DMS114 treated with DMSO at 0.1 percent for 48 hours (cell line): ENCODE results near the gene HECW1.
"Not testable (repeated sequence)": the region's sequence is repeated elsewhere in the genome, so short reads cannot be mapped to it uniquely, and the experiment has no call there.

Experiments
- DNase-seq: peaks from one replicate; lab custom pipeline; 2025; ENCODE audit not compliant: unreplicated experiment; lab: John Stamatoyannopoulos, UW

The HECW1 gene

GRCh38 chr7:43201912-43202311 lies 89.5 kb downstream of the HECW1 start:
- DNase-seq: no peak

DNA sequence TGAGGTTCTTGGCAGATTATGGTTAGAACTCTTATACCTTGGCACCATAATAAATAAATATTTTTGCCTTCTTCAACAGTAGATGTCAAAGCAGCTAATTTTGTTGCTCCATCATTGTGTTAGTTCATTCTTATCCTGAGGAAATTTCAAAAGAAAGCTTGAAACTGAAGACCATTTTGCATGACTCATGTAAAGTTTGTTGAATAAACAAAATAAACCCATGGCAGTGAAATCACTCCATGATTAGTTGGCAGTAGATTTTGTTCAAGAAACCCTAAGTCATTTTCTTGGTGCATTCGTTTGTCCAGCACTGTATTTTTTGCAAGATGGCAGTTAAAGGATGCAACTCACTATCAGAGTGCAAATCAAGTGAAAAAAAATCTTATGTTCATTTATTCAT lies 91.6 kb downstream of the HECW1 start:
- DNase-seq: no peak

GRCh38 chr7:43205171-43205795 lies 92.8 kb downstream of the HECW1 start:
- DNase-seq: no peak

DNA sequence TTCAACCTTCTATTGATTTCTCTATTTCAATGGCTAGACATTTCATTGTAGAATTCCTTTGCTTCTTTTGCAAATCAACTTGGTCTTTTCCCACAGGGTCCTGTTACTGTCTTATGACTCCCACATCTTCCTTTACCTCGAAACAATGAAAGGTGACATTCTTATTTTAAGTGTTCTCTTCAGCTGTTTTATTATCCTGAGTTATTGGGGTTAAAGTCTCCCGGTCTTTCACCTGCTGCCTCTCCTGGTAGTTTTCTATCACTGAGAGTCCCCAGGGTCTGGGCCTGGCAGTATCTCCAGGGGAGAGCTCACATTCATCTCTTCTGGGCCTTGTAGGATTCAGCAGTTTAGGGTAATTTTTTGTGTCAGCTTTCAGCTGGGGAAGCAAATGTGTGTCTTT lies 95.8 kb downstream of the HECW1 start:
- DNase-seq: no peak

DNA sequence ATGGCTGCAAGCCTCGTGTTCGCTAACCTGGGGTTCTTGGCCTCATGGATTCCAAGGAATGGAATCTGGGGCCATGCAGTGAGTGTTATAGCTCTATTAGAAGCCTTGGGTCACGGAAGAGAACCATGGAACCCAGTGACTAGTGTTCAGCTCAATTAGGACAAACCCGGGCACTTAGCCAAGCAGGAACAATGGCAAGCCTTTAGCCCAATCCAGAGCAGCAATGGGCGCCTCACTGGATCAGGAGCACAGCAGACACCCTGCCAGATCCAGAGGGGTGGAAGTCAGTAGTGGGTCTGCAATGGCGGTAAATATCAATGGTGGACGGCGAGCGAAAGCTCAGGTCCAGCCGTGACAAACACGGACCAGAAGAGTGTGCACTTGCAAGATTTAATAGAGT lies 98.1 kb downstream of the HECW1 start:
- DNase-seq: not testable (repeated sequence)

- no peak for DNase-seq
Observed at GRCh38 chr7:43211286-43211685, 98.8 kb downstream of the HECW1 start.

GRCh38 chr7:43211693-43212092 lies 99.2 kb downstream of the HECW1 start:
- DNase-seq: no peak

GRCh38 chr7:43212921-43213320 lies 100.5 kb downstream of the HECW1 start:
- no peak for DNase-seq

- no peak for DNase-seq
Observed at GRCh38 chr7:43215061-43215460, 102.6 kb downstream of the HECW1 start.

GRCh38 chr7:43217055-43217454 lies 104.6 kb downstream of the HECW1 start:
- no peak for DNase-seq

GRCh38 chr7:43218901-43219300 lies 106.5 kb downstream of the HECW1 start:
- DNase-seq: not testable (repeated sequence)

DNA sequence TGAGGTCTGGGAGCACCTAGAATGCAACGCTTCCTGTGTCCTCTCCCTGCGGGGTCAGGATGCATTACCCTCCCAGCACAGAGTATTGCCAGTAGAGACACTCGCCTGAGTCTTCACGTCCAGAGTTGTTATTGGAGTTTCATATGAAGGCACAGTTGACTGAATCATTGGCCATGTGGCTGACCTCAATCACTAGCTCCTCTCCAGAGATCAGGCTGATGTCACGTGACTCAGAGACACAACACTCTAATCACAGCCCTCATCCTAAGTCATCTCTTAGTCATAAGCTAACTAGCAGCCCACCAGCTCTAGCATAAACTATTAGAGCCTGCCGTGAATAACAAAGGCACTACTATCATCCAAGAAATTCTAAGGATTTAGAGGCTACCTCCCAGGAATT lies 107.8 kb downstream of the HECW1 start:
- no peak for DNase-seq

GRCh38 chr7:43220742-43221141 lies 108.3 kb downstream of the HECW1 start:
- no peak for DNase-seq

- no peak for DNase-seq
Observed at GRCh38 chr7:43229801-43230200, 117.4 kb downstream of the HECW1 start.

GRCh38 chr7:43232366-43232765 lies 119.9 kb downstream of the HECW1 start:
- no peak for DNase-seq

- DNase-seq: no peak
Observed at GRCh38 chr7:43234073-43234472, 121.6 kb downstream of the HECW1 start.

DNA sequence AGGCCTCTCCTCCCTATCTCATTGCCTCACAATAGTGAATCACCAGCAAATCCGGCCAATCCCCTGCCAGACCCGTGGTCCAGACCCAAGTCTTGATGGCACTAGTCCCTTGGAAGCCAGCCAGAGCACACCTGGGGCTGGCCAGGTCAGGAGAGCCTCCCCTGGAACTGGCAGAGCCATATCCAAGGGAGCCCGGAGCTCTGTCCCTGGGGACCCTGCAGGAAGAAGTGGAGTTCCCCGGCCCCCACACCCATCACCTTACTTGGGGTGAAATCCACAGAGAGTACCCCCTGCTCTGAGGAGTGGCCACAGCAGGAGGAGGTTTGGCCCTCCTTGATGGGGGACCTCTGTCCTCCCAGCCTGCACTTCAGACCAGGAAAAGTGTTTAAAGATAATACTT lies 122.5 kb downstream of the HECW1 start:
- DNase-seq: no peak

- DNase-seq: no peak
Observed at GRCh38 chr7:43240565-43240964, 128.1 kb downstream of the HECW1 start.

GRCh38 chr7:43242628-43243255 lies 130.3 kb downstream of the HECW1 start:
- DNase-seq: no peak

GRCh38 chr7:43244232-43244631 lies 131.8 kb downstream of the HECW1 start:
- no peak for DNase-seq

DNA sequence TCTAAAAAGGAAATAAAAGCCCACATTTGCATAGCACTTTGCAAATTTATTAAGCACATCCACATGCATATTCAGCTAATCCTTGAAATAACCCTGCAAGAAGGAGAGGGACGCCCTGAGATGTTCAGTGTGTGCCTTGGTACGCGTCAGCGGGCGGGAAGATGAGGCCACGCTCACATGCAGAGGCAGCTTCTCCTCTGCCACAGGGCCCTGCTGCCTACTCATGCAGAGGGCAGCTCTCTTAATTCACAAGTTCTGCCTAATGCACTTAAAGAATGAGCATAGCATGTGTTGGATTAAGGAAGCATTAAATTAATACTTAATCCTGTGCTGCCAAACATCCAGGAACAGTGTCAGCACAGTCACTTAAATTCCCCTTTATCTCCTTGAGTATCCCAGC lies 132.3 kb downstream of the HECW1 start:
- no peak for DNase-seq

DNA sequence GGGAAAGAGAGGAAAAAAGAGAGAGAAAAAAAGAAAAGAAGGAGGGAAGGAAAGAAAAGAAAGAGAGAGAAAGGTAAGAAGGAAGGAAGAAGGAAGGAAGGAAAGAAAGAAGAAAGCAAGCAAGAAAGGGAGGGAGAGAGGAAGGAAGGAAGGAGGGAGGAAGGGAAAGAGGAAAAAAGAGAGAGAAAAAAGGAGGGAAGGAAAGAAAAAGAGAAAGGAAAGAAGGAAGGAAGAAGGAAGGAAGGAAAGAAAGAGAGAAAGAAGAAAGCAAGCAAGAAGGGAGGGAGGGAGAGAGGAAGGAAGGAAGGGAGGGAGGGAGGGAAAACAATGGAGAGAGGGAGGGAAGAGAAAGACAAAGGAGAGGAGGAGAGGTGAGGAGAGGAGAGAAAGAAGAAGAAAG lies 135.3 kb downstream of the HECW1 start:
- no peak for DNase-seq

DNA sequence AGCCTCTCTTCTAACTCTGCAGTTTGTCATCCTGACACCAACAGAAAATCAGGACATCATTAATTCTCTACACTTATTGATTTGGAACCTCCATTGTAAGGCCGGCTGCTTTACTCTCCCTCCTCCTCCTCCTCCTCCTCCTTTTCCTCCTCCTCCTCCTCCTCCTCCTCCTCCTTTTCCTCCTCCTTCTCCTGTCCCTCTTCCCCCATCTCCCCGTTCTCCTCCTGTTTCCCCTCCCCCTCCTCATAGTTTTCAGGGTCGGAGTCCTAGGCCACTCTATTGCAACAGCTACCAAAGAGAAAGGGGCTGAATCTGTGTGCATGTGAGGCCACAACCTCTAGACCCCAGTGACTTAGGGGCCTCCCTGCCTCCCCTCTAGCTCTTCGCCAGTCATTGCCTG lies 136.1 kb downstream of the HECW1 start:
- no peak for DNase-seq
